Adrenal gland (tissue), 5 donors: ENCODE data around the gene SEMA6D.

Experiments
- CTCF ChIP-seq, 6 experiments: fragments of 450-650 bp in 4 of 6; fragments of 200-600 bp in 2 of 6; sonication (generic) in 1 of 6; IDR thresholded peaks; 1 replicate in 5 of 6; 2 replicates in 1 of 6; pipeline versions ENCODE4 v1.5.1 to v1.8.0; 2016 to 2021; ENCODE audit warnings: antibody characterized with exemption in 6 of 6, mild to moderate bottlenecking in 2 of 6, moderate library complexity in 1 of 6
- POLR2A ChIP-seq, 2 donors: fragments of 450-650 bp; IDR thresholded peaks; one replicate each; pipeline ENCODE4 v1.6.1; 2017; ENCODE audit warnings: antibody characterized with exemption in 2 of 2, mild to moderate bottlenecking in 2 of 2, moderate library complexity in 1 of 2
- donor health status: DM: no; HTN: no; CAD: no.

DNA sequence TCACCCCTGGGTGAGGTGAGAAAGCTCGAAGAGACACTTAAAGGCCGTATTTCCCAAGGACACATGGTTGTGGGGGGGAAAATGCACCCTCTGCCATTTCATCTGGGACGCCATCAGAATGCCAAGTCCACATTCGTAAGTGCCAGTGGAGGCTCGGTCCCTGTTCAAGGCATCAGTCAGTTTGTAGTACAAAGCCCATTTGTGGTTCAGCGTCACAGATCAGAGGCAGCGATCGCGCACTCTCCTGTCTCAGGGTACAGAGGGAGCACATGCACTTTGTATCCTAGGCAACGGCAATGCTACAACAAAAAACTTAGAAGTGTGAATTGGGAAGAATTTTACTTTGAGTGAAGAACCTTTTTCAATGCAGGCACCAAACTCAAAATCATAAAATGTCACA is 27.2 kb downstream of the SEMA6D start:
- TF ChIP-seq CTCF (IDR thresholded peaks at IDR 0.05) (no peak), POLR2A (IDR thresholded peaks at IDR 0.05) (no peak)
